BJ (cell line): ENCODE measurements around the gene WHRN. TPM values are rescaled to one million over a fixed set of nuclear protein-coding genes. Genes with fewer than 3 reads are reported as not detected.

Source experiments
- CTCF ChIA-PET: fragments of 350-600 bp; formaldehyde crosslinking; extraction: SDS; loops from one replicate; lab custom pipeline; 2021; ENCODE audit warnings: antibody characterized with exemption, inconsistent platforms; lab: Yijun Ruan, JAX
- POLR2A ChIA-PET: fragments of 300-600 bp; sonication (Branson Sonifier 250); formaldehyde crosslinking; extraction: SDS; loops from one replicate; lab custom pipeline; 2021; ENCODE audit warnings: antibody characterized with exemption; lab: Charles Lee
- DNase-seq: peaks from one replicate; pipeline ENCODE4 v3.0.0-alpha.2; 2011; ENCODE audit warnings: low read depth
- H3K27me3 ChIP-seq: 2 replicates; pipeline ENCODE4 v1.6.0; 2011; ENCODE audit warnings: low read length; ENCODE audit not compliant: control insufficient read depth, insufficient read depth
- H3K36me3 ChIP-seq: 2 replicates; pipeline ENCODE4 v1.5.1; 2011; ENCODE audit warnings: low read length; ENCODE audit not compliant: control insufficient read depth, insufficient read depth
- H3K4me3 ChIP-seq: 2 replicates; pipeline ENCODE4 v1.5.1; 2011; ENCODE audit warnings: low read depth, mild to moderate bottlenecking, control low read depth, low read length
- CTCF ChIP-seq: IDR thresholded peaks from 2 replicates; pipeline ENCODE4 v1.5.1; 2011; ENCODE audit warnings: low read depth, mild to moderate bottlenecking, control low read depth, inconsistent platforms, low read length, moderate library complexity; ENCODE audit not compliant: insufficient read depth
- polyA plus RNA-seq: library from polyadenylated mRNA; depleted of rRNA; stranded (reverse); fragments of >200 nt; gene quantifications from 2 replicates; pipeline ENCODE4 v1.2.3, GENCODE V29; 2011

The WHRN gene
- polyA plus RNA-seq, 1 experiment = 1.5 TPM

- ChIA-PET CTCF (no interaction called here), POLR2A (no interaction called here)
- H3K27me3 ChIP-seq = no peaks in the 10 kb centered on the region
- H3K36me3 ChIP-seq = no peaks in the 10 kb centered on the region
- TF ChIP-seq CTCF = no peak
- no peak overlapping the region for H3K4me3 ChIP-seq
- no peak for DNase-seq
These were observed 34.7 kb downstream of the WHRN start for GRCh38 chr9:114470581-114470980.

- Histone ChIP-seq H3K4me3 (no peak overlapping the region), H3K27me3 (no peaks in the 10 kb centered on the region), H3K36me3 (no peaks in the 10 kb centered on the region)
- ChIA-PET POLR2A (no interaction called here), CTCF (no interaction called here)
- no peak for DNase-seq
- TF ChIP-seq CTCF = no peak
These were observed 35.2 kb downstream of the WHRN start for GRCh38 chr9:114470121-114470520.

- ChIA-PET POLR2A (no interaction called here), CTCF (interaction anchor here (1.1 kb wide), 1 partner anchor 184 kb away, joined by 4 read pairs; no protein-coding TSS in a partner anchor)
- no peaks in the 10 kb centered on the region for H3K27me3 ChIP-seq
- no peak for TF ChIP-seq CTCF
- DNase-seq = no peak
- no peaks in the 10 kb centered on the region for H3K36me3 ChIP-seq
- H3K4me3 ChIP-seq = no peak overlapping the region
These were observed 36.0 kb downstream of the WHRN start for GRCh38 chr9:114469091-114469853.

- no peak for DNase-seq
- Histone ChIP-seq H3K4me3 (no peak overlapping the region), H3K36me3 (no peaks in the 10 kb centered on the region), H3K27me3 (no peaks in the 10 kb centered on the region)
- POLR2A ChIA-PET = no interaction called here
- no peak for TF ChIP-seq CTCF
- CTCF ChIA-PET = no interaction called here
These were observed 37.4 kb downstream of the WHRN start for GRCh38 chr9:114467910-114468309.

- no peak for DNase-seq
- no peaks in the 10 kb centered on the region for H3K36me3 ChIP-seq
- CTCF ChIA-PET = no interaction called here
- H3K4me3 ChIP-seq = no peak overlapping the region
- POLR2A ChIA-PET = no interaction called here
- H3K27me3 ChIP-seq = no peaks in the 10 kb centered on the region
- no peak for TF ChIP-seq CTCF
These were observed 38.0 kb downstream of the WHRN start for GRCh38 chr9:114467226-114467750.
